Mucosa of stomach (tissue), 1 donor: ENCODE results near the gene UBE2O.

Experiments used
- H3K27me3 ChIP-seq: one replicate; pipeline ENCODE4 v1.7.0; 2013; ENCODE audit warnings: mild to moderate bottlenecking, low read length; ENCODE audit not compliant: control insufficient read depth, insufficient read depth
- H3K36me3 ChIP-seq: one replicate; pipeline ENCODE4 v1.7.0; 2013; ENCODE audit warnings: low read length; ENCODE audit not compliant: control insufficient read depth, insufficient read depth
- H3K4me1 ChIP-seq: one replicate; pipeline ENCODE4 v1.7.0; 2013; ENCODE audit warnings: mild to moderate bottlenecking, low read length; ENCODE audit not compliant: control insufficient read depth, insufficient read depth
- H3K4me3 ChIP-seq: one replicate; pipeline ENCODE4 v1.7.0; 2013; ENCODE audit warnings: low read length
- H3K9ac ChIP-seq: one replicate; pipeline ENCODE4 v1.7.0; 2013; ENCODE audit warnings: mild to moderate bottlenecking, low read length, moderate library complexity
- H3K9me3 ChIP-seq: one replicate; pipeline ENCODE4 v1.7.0; 2013; ENCODE audit warnings: mild to moderate bottlenecking, low read length, moderate library complexity; ENCODE audit not compliant: control insufficient read depth
- donor health status: Pancreatic carcinoma.

Gene UBE2O

DNA sequence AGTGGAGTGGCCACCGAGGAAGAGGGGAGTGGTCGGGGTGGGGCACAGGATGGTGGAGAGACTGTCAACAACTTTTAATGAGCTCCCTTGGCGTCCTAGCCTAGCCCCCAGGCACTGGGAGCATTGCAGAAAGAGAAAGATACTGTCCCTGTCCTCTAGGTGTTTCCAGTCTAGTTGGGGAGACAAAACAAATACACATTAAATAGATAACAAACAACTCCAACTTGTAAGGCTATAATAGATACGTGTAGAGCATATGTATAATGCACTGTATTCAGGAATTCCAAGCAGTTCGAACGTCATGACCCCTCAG is 435 bp upstream of the UBE2O start:
- Histone ChIP-seq H3K9me3 (no peaks in the 10 kb centered on the region), H3K27me3 (no peaks in the 10 kb centered on the region), H3K36me3 (no peaks in the 10 kb centered on the region), H3K4me1 (peaks cover 6% of the 10 kb centered on the region), H3K4me3 (no peak overlapping the region), H3K9ac (no peak overlapping the region)

GRCh38 chr17:76452127-76452659 is 759 bp downstream of the UBE2O start:
- H3K27me3 ChIP-seq = no peaks in the 10 kb centered on the region
- peaks cover 8% of the 10 kb centered on the region for H3K4me1 ChIP-seq
- H3K9me3 ChIP-seq = no peaks in the 10 kb centered on the region
- peak overlapping the region; percentile 67 for H3K4me3 ChIP-seq
- H3K36me3 ChIP-seq = no peaks in the 10 kb centered on the region
- peak overlapping the region; percentile 38 for H3K9ac ChIP-seq

DNA sequence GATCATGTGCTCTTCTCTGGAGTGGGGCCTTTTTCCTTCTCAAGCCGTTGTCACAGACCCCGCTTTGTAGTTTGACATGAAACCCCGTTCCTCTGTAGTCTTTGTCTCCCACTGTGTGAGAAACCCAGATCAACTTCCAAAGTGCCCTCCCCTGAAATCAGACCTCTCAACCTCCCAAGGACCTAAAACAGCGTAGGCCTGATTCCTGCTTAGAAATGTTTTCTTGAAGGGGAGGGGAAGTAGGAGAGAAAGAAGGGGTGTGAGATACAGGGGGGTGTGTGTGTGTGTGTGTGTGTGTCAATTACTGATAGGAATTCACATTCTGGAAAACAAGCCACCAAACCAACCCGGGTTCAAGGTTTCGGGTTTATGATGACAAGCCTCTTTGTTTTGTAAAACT is 1.4 kb downstream of the UBE2O start:
- Histone ChIP-seq H3K27me3 (no peaks in the 10 kb centered on the region), H3K9ac (no peak overlapping the region), H3K9me3 (no peaks in the 10 kb centered on the region), H3K4me1 (peaks cover 15% of the 10 kb centered on the region), H3K36me3 (no peaks in the 10 kb centered on the region), H3K4me3 (no peak overlapping the region)

GRCh38 chr17:76449126-76449525 is 3.8 kb downstream of the UBE2O start:
- H3K36me3 ChIP-seq = no peaks in the 10 kb centered on the region
- H3K4me1 ChIP-seq = peaks cover 24% of the 10 kb centered on the region
- H3K27me3 ChIP-seq = no peaks in the 10 kb centered on the region
- no peak overlapping the region for H3K4me3 ChIP-seq
- H3K9ac ChIP-seq = no peak overlapping the region
- no peaks in the 10 kb centered on the region for H3K9me3 ChIP-seq

DNA sequence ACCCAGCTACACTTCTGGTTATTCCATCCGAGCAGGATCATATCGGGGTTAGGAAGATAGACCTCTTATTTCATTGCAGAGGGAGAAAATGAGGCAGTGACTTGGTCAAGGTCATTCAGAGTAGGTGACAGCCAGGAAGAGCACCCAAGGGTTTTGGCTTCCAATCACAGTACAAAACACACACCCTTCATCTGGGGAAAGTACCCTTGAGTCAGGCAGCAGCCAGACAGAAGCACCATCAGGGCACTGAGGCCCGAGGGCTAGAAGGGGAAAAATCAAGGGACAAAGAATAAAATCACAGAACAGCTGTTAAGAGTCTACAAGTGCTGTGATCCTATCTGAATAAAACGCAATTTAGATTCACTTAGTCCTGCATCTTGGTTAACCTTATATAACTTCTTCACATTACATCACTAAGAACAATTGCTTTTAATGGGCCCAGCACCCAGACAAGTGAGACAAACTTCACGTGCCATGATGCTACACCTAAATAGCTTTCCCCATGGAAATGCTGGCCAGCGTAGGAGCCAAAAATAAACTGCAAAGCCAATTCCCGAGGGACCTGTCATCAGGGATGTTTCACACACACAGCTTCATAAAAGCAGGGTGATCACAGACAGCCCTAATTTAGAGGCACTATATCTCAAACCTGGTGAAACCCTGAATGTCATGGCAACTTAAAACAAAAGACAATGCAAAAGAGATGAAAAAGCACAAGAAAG is 4.9 kb downstream of the UBE2O start:
- H3K9me3 ChIP-seq = no peaks in the 10 kb centered on the region
- H3K4me3 ChIP-seq = no peak overlapping the region
- no peaks in the 10 kb centered on the region for H3K27me3 ChIP-seq
- H3K36me3 ChIP-seq = no peaks in the 10 kb centered on the region
- H3K4me1 ChIP-seq = peaks cover 24% of the 10 kb centered on the region
- no peak overlapping the region for H3K9ac ChIP-seq

- H3K4me1 ChIP-seq = peaks cover 18% of the 10 kb centered on the region
- H3K36me3 ChIP-seq = no peaks in the 10 kb centered on the region
- no peaks in the 10 kb centered on the region for H3K9me3 ChIP-seq
- H3K9ac ChIP-seq = peak overlapping the region; percentile 10
- H3K4me3 ChIP-seq = no peak overlapping the region
- H3K27me3 ChIP-seq = no peaks in the 10 kb centered on the region
Observed at GRCh38 chr17:76446449-76447231, 6.3 kb downstream of the UBE2O start.

DNA sequence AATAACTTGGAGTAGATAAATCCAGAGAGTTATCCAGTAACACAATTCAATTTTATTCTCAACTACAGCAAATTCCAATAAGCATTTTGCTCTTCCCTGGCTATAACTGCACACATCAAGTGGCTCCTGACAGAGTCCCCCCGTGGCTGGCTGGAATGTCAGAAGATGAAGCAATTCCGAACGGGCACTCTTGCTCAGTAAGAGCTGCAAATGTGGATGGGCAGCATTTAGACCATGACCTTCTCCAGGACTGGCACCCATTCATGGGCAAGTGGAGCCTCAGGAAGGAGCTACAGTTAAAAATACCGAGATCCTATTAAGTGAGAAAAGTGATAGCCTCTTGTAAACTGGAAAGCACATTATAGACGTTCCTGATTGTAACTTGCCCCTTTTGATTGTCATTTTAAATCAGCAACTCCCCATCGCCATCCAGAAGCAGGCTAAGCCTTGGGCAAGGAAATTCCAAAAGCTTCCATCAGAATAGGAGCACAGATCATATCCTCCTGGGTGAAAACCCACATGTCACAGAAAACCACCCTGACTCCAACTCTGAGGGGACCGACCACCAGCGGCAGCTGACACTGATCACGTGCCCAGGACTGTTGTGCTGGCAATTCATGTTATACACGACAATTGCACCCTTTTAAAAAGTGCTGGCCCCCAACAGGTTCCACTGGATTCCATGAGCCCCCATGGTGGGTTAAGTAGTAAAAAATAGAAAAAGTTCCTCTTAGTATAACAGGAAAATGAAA is 7.1 kb downstream of the UBE2O start:
- no peak overlapping the region for H3K4me3 ChIP-seq
- H3K9ac ChIP-seq = no peak overlapping the region

GRCh38 chr17:76444518-76445311 is 8.2 kb downstream of the UBE2O start:
- H3K36me3 ChIP-seq = no peaks in the 10 kb centered on the region
- H3K9me3 ChIP-seq = no peaks in the 10 kb centered on the region
- no peak overlapping the region for H3K4me3 ChIP-seq
- no peaks in the 10 kb centered on the region for H3K27me3 ChIP-seq
- peaks cover 18% of the 10 kb centered on the region for H3K4me1 ChIP-seq
- H3K9ac ChIP-seq = no peak overlapping the region

More for the DNA sequence above, 7.1 kb downstream of the UBE2O start:
- H3K27me3 ChIP-seq = no peaks in the 10 kb centered on the region
- H3K36me3 ChIP-seq = no peaks in the 10 kb centered on the region
- H3K4me1 ChIP-seq = peaks cover 18% of the 10 kb centered on the region
- H3K9me3 ChIP-seq = no peaks in the 10 kb centered on the region

GRCh38 chr17:76442341-76443338 is 10.3 kb downstream of the UBE2O start:
- no peak overlapping the region for H3K4me3 ChIP-seq
- H3K9me3 ChIP-seq = no peaks in the 10 kb centered on the region
- no peaks in the 10 kb centered on the region for H3K27me3 ChIP-seq
- no peak overlapping the region for H3K9ac ChIP-seq
- peaks cover 18% of the 10 kb centered on the region for H3K4me1 ChIP-seq
- no peaks in the 10 kb centered on the region for H3K36me3 ChIP-seq

DNA sequence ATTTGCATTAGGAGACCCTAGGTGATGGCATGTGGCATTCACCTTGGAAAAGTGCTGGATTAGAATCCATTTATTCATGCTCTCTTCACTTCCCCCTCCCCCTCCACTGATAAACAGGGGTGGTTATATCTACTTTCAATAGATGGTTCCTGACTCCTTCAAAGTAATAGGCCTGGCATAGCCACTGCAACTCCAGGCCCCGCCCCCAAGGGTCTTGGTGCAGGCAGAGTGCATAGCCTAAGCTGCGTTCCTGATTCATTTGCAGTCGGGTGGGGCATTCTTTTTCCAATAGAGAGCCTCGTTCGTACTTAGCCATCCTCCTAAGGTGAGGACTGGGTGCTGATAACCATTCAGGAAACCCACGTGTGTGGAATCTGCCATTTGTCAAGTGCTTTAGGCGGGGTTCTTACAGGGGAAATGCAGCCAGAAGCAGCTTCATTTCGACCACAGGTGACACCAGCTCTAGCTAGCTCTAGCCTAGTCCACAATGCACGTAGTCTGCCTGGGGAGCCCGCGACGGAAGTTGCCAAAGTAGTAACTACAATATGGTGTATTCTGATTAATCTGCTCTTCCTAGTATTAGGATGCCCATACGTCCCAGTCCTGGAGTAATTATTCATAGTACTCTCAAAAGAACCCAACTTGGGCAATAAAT is 11.1 kb downstream of the UBE2O start:
- H3K9ac ChIP-seq = no peak overlapping the region
- H3K4me1 ChIP-seq = peaks cover 13% of the 10 kb centered on the region

More for the DNA sequence above, 11.1 kb downstream of the UBE2O start:
- no peaks in the 10 kb centered on the region for H3K9me3 ChIP-seq
- no peaks in the 10 kb centered on the region for H3K36me3 ChIP-seq
- no peak overlapping the region for H3K4me3 ChIP-seq
- H3K27me3 ChIP-seq = no peaks in the 10 kb centered on the region
